Heart left ventricle (tissue), 16 donors: ENCODE results near the gene NETO2. TPM values are rescaled to one million over a fixed set of nuclear protein-coding genes. Genes with fewer than 3 reads are reported as not detected.
"Not testable (repeated sequence)": the region's sequence is repeated elsewhere in the genome, so short reads cannot be mapped to it uniquely, and the experiment has no call there.

Experiments
- ATAC-seq, 4 donors: fragments of 200-7000 bp; cut with Tn5 transposase; one replicate each; pipeline ENCODE4 v1.9.1; 2020 to 2022; ENCODE audit warnings: moderate library complexity in 4 of 4, mild to moderate bottlenecking in 3 of 4, moderate number of reproducible peaks in 1 of 4
- DNase-seq, 5 donors: peaks; one replicate each; pipeline ENCODE4 v3.0.0-alpha.2; 2020
- H3K27ac ChIP-seq, 12 donors: fragments of 200-600 bp; sonication (generic) in 4 of 12; one replicate each; pipeline versions ENCODE4 v1.5.0 to v1.8.0; 2016 to 2022; ENCODE audit warnings: mild to moderate bottlenecking in 2 of 12
- H3K27me3 ChIP-seq, 9 donors: fragments of 200-600 bp; sonication (generic) in 2 of 9; one replicate each; pipeline versions ENCODE4 v1.5.1 to v1.8.0; 2016 to 2022; ENCODE audit warnings: mild to moderate bottlenecking in 3 of 9
- H3K36me3 ChIP-seq, 9 donors: fragments of 200-600 bp; sonication (generic) in 2 of 9; one replicate each; pipeline versions ENCODE4 v1.5.0 to v1.8.0; 2018 to 2022; ENCODE audit warnings: mild to moderate bottlenecking in 2 of 9
- H3K4me1 ChIP-seq, 12 donors: fragments of 200-600 bp; sonication (generic) in 4 of 12; one replicate each; pipeline versions ENCODE4 v1.5.0 to v1.8.0; 2016 to 2022; ENCODE audit warnings: mild to moderate bottlenecking in 3 of 12
- H3K4me3 ChIP-seq, 12 donors: fragments of 200-600 bp; sonication (generic) in 4 of 12; one replicate each; pipeline versions ENCODE4 v1.5.0 to v1.8.0; 2017 to 2022; ENCODE audit warnings: mild to moderate bottlenecking in 9 of 12, moderate library complexity in 4 of 12
- H3K9me3 ChIP-seq, 12 donors: fragments of 200-600 bp; sonication (generic) in 4 of 12; one replicate each; pipeline versions ENCODE4 v1.5.0 to v1.8.0; 2016 to 2022; ENCODE audit warnings: mild to moderate bottlenecking in 1 of 12
- POLR2A ChIP-seq, 2 donors: fragments of 450-650 bp; IDR thresholded peaks; one replicate each; pipeline ENCODE4 v1.6.1; 2017; ENCODE audit warnings: antibody characterized with exemption in 2 of 2, mild to moderate bottlenecking in 2 of 2, moderate library complexity in 2 of 2
- WGBS, 4 donors: extraction: QIAGEN DNeasy Blood & Tissue Kit in 2 of 4; methylation state at CpG; one replicate each; pipeline versions ENCODE4 v1.1.5 to v1.1.7; 2013 to 2018; 5-methylcytosine and 5-hydroxymethylcytosine counted together
- intact Hi-C, 10 donors: fragments of 100-400 bp; cut with DNase I; formaldehyde crosslinking; loops; one replicate each; pipeline versions ENCODE4 v1.11.1 to v1.14.2; 2022
- polyA plus RNA-seq, 2 donors: library from polyadenylated mRNA; stranded (reverse); fragments of 200-250 nt; gene quantifications; one replicate each; pipeline ENCODE4 v1.2.3, GENCODE V29; 2013
- total RNA-seq, 9 donors: library from RNA; depleted of rRNA in 2 of 9; stranded (reverse); fragments of >200 nt in 2 of 9; fragmentation: NEBNext Ultra II Directional in 3 of 9; extraction: Animal tissue kit (Norgen Biotek cat#: 25700) in 3 of 9; gene quantifications; one replicate each; pipeline versions ENCODE4 v1.1.0 to v1.2.4, GENCODE V29; 2016 to 2023
- TF ChIP-seq, protein P1 (sequence below), 12 donors: fragments of 200-600 bp; sonication (generic) in 4 of 12; IDR thresholded peaks; one replicate each; pipeline versions ENCODE4 v1.5.0 to v1.8.0; 2018 to 2022; ENCODE audit warnings: antibody characterized with exemption in 12 of 12, mild to moderate bottlenecking in 5 of 12
- donor health status: ischemic (EF 13 %, LVEDD 7.1; RV severe dilation, severe dysfunction).
- donor health status: healthy with polysubstance abuse.
- donor health status: DM: no; HTN: yes; CAD: no.
- donor health status: DM: no; HTN: no; CAD: no.
- donor health status: ischemic (EF 25% LVEDD 6.9; RV normal size, moderate dysfunction).
- donor health status: ischemic (EF 25% LVEDD 5.7; RV mildly dilated, moderate dysfunction).
- donor health status: healthy.
- donor health status: DM: yes; HTN: yes; CAD: no.
- donor health status: ischemic (EF 35%, LVEDD 5.7; RV mildly dilated, moderate dysfunction).
- donor health status: nonischemic (EF 11% LVEDD 7.7; RV severe dilation, severe dysfunction).
- donor health status: DM: yes; HTN: yes; CAD: no.
- donor health status: PGD.
- donor health status: ischemic (EF 29% LVEDD 5.4; RV normal size, mild dysfunction).
- donor health status: nonischemic (EF 23%, LVEDD 6.1; RV moderate dilation, normal function).

NETO2 gene
- total and polyA plus RNA-seq, 11 donors, result 1.0 to 7.8 (median 2.3) TPM

DNA sequence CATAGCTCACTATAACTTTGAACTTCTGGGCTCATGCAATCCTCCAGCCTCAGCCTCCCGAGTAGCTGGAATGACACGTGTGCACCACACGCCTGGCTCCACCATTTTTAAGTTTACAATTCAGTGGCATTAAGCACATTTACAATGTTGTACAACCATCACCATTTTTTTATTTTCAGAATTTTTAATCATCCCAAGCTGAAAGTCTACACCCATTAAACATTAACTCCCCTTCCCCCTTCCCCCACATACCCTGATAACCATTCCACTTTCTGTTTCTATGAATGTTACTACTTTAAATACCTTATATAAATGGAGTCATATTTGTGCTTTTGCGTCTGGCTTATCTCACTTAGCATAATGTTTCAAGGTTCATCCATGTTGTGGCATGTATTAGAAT is 18.0 kb downstream of the NETO2 start:
- intact Hi-C loops, result no loop called here
- Histone ChIP-seq H3K36me3 (no peaks in the 10 kb centered on the region), H3K4me3 (no peak overlapping the region), H3K9me3 (no peaks in the 10 kb centered on the region), H3K27me3 (no peaks in the 10 kb centered on the region), H3K27ac (no peak overlapping the region), H3K4me1 (peaks cover 0 to 3% (median 0%) of the 10 kb centered on the region in 12 donors)
- ATAC-seq (no peak), DNase-seq (no peak)
- no peak for TF ChIP-seq POLR2A (IDR thresholded peaks at IDR 0.05)
- TF ChIP-seq, protein P1, sequence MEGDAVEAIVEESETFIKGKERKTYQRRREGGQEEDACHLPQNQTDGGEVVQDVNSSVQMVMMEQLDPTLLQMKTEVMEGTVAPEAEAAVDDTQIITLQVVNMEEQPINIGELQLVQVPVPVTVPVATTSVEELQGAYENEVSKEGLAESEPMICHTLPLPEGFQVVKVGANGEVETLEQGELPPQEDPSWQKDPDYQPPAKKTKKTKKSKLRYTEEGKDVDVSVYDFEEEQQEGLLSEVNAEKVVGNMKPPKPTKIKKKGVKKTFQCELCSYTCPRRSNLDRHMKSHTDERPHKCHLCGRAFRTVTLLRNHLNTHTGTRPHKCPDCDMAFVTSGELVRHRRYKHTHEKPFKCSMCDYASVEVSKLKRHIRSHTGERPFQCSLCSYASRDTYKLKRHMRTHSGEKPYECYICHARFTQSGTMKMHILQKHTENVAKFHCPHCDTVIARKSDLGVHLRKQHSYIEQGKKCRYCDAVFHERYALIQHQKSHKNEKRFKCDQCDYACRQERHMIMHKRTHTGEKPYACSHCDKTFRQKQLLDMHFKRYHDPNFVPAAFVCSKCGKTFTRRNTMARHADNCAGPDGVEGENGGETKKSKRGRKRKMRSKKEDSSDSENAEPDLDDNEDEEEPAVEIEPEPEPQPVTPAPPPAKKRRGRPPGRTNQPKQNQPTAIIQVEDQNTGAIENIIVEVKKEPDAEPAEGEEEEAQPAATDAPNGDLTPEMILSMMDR (IDR thresholded peaks at IDR 0.05), result no peak
- 94 to 96% (median 95%) methylated on average over 4 of the region's 4 CpGs for WGBS, 4 donors

DNA sequence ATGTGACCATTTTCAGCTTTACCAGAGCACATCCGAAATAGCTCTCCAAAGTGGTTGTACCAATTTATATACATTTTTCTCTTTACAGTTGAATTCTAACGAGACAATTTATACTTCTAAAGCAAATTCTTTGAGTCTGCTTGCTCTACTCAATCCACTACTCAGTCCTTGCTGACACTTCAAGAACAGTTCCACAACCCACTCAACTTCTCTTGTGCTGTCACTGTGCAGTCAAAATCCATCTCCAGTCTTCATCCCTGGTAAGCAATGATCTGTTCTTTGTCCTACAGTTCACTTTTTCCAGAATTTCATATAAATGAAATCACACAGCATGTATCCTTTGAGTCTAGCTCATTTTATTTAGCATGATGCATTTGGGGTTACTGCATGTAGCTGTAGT is 30.6 kb downstream of the NETO2 start:
- no peak for ATAC-seq
- no peak overlapping the region for H3K4me3 ChIP-seq
- no peaks in the 10 kb centered on the region for H3K27me3 ChIP-seq
- intact Hi-C loops, result no loop called here
- H3K36me3 ChIP-seq, result no peaks in the 10 kb centered on the region
- DNase-seq, result no peak
- no peak for TF ChIP-seq POLR2A (IDR thresholded peaks at IDR 0.05)
- TF ChIP-seq, protein P1 (IDR thresholded peaks at IDR 0.05), result no peak
- no peaks in the 10 kb centered on the region for H3K9me3 ChIP-seq
- H3K27ac ChIP-seq, result no peak overlapping the region
- 94 to 96% (median 95%) methylated on average over 2 of the region's 2 CpGs for WGBS, 4 donors
- no peaks in the 10 kb centered on the region for H3K4me1 ChIP-seq

DNA sequence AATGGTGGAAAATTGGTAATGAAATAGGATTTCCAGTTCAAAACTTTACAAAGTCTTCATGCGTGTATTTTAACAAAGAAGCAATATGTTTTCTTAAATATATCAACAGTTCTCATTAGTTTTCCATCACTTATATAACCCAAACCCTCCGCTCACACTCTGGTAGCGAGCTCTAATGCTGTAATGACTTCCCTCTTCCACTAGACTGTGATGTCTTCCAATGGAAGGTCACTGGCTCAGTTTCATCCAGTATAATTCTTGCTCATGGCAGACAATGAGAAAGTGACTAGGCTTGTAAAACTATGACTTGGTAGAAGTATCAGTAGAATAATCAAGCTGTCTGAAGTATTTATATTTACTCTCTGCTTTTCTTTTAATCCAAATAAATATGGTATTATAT is 32.8 kb downstream of the NETO2 start:
- Histone ChIP-seq H3K4me3 (no peak overlapping the region), H3K27me3 (no peaks in the 10 kb centered on the region), H3K36me3 (no peaks in the 10 kb centered on the region), H3K9me3 (no peaks in the 10 kb centered on the region), H3K4me1 (no peaks in the 10 kb centered on the region), H3K27ac (no peak overlapping the region)
- DNase-seq, result no peak
- ATAC-seq, result no peak
- TF ChIP-seq, protein P1 (IDR thresholded peaks at IDR 0.05), result no peak
- TF ChIP-seq POLR2A (IDR thresholded peaks at IDR 0.05), result no peak
- intact Hi-C loops, result no loop called here
- WGBS, 4 donors, result 93 to 99% (median 96%) methylated on average over 3 of the region's 3 CpGs

DNA sequence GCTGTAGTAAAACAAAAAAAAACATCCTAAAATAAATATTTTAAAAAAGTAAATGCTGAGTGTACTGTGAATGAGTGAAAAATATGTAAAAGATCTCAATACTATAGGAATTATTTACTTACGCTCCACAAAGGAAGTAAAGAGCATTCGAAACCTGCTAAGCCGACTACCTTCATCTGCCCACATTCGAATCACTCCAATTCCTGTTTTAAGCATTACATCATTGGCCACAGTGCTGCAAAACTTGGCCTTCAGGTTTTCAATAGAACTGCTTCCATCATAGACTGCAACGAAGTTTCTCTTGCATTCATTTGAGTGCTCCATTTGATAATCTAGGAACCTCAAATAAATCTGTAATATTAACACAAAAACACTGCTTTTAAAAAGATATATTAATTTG is 34.4 kb downstream of the NETO2 start:
- no peaks in the 10 kb centered on the region for H3K27me3 ChIP-seq
- no peak for TF ChIP-seq POLR2A (IDR thresholded peaks at IDR 0.05)
- TF ChIP-seq, protein P1 (IDR thresholded peaks at IDR 0.05), result no peak
- no peaks in the 10 kb centered on the region for H3K36me3 ChIP-seq
- no peak for ATAC-seq
- H3K9me3 ChIP-seq, result peaks cover 0 to under 1% (median 0%) of the 10 kb centered on the region in 12 donors
- no peak overlapping the region for H3K27ac ChIP-seq
- no peak for DNase-seq
- no peaks in the 10 kb centered on the region for H3K4me1 ChIP-seq
- WGBS, 4 donors, result 84 to 90% (median 87%) methylated on average over 5 of the region's 5 CpGs
- H3K4me3 ChIP-seq, result no peak overlapping the region
- intact Hi-C loops, result no loop called here

DNA sequence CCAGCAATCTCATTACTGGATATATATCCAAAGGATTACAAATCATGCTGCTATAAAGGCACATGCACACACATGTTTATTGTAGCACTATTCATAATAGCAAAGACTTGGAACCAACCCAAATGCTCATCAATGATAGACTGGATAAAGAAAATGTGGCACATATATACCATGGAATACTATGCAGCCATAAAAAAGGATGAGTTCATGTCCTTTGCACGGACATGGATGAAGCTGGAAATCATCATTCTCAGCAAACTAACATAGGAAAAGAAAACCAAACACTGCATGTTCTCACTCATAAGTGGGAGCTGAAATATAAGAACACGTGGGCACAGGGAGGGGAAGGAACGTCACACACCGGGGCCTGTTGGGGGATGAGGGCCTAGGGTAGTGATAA is 40.8 kb downstream of the NETO2 start:
- 92 to 99% (median 95%) methylated on average over 4 of the region's 4 CpGs for WGBS, 4 donors
- intact Hi-C loops, H3K4me1 ChIP-seq, DNase-seq, H3K4me3 ChIP-seq, H3K27ac ChIP-seq, H3K27me3 ChIP-seq, H3K36me3 ChIP-seq, ATAC-seq: not testable (repeated sequence)
- H3K9me3 ChIP-seq, result peaks cover 0 to 12% (median 0%) of the 10 kb centered on the region in 12 donors

DNA sequence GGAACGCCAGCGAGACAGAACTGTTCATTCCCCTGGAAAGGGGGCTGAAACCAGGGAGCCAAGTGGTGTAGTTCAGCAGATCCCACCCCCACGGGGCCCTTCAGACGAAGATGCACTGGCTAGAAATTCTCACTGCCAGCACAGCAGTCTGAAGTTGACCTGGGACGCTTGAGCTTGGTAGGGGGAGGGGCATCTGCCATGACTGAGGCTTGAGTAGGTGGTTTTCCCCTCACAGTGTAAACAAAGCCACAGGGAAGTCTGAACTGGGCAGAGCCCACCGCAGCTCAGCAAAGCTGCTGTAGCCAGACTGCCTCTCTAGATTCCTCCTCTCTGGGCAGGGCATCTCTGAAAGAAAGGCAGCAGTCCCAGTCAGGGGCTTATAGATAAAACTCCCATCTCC is 46.6 kb downstream of the NETO2 start:
- ATAC-seq, H3K9me3 ChIP-seq, DNase-seq, H3K27me3 ChIP-seq, H3K36me3 ChIP-seq, H3K27ac ChIP-seq, intact Hi-C loops, H3K4me1 ChIP-seq, H3K4me3 ChIP-seq: not testable (repeated sequence)
- 81 to 88% (median 86%) methylated on average over 6 of the region's 6 CpGs for WGBS, 4 donors
